ENCODE data around the gene SOWAHC.

The SOWAHC gene

GRCh38 chr2:109646961-109647360 is 32.8 kb downstream of the SOWAHC start:
- DNase-seq: no peak

- peak; percentile 43 for DNase-seq
These were observed 33.5 kb downstream of the SOWAHC start for GRCh38 chr2:109647636-109648035.

DNA sequence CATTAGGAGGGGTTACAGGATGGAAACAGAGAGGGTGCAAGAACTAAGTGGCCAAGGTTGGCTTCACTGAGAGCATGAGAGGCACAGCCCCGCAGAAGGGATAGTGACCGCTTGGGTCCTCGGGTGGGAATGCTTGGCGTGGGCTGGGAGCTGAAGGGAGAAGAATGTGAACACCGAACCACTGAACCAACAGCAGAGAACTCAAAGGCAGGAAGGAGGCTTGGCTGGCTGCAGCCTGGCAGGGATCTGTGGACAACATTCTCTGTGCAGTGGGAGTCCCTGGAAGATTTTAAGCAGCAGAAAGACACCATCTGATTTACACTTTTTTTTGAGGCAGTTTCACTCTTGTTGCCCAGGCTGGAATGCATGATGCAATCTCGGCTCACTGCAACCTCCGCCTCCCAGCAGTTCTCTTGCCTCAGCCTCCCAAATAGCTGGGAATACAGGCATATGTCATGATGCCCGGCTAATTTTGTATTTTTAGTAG is 33.9 kb downstream of the SOWAHC start:
- DNase-seq: peak; percentile 36

GRCh38 chr2:109649736-109650695 is 35.9 kb downstream of the SOWAHC start:
- no peak for DNase-seq

DNA sequence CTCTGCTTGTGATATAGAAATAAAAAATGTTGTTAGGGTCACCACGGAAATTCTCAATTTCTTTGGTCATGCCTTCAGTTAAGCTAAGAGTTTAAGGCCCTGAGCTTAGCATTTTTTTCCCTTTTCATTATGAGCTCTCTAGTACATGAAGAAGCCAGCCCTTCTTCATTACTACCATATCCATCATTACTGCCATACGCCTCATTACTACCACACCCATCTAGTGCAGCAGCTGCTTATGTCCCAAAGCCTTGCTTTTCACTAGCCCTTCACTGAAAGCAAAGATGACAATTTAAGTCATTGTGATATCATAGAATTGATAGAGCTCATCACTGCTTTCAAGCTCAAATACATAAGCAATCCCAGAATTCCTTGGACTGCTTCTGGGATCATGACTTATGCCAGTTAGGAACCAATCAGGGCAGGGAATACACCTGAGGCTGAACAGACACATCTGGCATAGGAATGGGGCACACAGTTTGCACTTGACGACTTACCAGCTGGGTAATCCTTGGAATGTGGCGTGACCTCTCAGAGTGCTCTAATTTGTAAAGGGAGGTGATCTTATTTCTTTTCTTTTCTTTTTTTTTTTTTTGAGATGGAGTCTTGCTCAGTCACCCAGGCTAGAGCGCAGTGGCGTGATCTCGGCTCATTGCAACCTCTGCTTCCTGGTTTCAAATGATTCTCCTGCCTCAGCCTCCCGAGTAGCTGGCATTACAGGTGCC is 40.3 kb downstream of the SOWAHC start:
- DNase-seq: no peak

DNA sequence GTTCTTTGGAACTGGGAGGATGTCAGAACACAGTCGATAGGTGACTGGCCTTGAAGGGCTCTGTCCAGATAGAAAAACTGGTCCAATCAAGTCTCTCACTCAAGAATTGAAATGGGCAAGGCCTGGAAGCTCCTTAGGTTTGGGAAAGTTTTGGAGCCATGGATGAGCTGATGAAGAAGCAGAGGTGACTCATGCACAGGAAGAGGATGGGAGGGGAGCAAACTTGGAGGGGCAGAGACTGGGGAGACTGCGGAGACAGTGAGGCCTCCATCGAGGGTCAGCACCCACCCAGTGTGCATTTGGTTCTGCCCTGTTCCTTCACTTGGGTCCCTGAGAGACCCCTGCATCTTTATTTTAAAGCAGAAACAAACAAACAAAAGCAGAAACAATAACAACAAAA is 41.1 kb downstream of the SOWAHC start:
- no peak for DNase-seq

- no peak for DNase-seq
These were observed 45.4 kb downstream of the SOWAHC start for GRCh38 chr2:109659396-109660045.

DNA sequence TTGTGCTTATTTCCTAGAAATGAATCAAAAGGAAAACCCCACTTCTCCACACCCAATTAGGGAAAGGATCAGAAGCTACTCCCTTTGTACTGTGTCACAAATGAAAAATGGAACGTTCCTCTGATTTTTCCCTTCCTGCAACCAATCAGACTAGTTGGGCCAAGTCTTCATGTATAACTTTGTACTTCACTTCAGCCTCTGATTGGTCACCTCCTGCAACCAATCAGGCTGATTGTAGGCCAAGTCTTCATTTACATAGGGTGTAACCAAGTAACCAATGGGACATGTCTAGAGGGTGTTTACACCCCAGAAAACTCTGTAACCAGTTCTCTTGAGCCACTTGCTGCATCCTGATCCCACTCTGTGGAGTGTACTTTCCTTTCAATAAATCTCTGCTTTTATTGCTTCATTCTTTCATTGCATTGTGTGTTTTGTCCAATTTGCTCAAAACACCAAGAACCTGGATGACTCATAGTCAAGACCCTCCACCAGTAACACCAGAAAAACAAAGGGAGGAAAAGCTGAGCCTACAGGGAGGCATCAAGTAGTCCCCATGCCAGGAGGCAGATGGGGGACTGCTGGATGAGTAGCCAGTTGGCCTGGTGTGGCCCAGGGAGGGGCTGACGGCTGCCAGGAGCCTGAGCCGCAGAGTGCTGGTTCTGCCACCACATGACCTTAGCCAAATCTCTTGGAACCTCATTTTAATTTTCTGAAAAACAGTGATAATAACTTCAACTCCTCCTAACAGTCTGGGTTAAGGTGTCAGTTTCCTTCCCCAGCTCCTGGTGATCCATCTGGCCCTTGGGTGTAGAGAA is 46.1 kb downstream of the SOWAHC start:
- no peak for DNase-seq

- DNase-seq: no peak
These were observed 48.7 kb downstream of the SOWAHC start for GRCh38 chr2:109662889-109663288.

DNA sequence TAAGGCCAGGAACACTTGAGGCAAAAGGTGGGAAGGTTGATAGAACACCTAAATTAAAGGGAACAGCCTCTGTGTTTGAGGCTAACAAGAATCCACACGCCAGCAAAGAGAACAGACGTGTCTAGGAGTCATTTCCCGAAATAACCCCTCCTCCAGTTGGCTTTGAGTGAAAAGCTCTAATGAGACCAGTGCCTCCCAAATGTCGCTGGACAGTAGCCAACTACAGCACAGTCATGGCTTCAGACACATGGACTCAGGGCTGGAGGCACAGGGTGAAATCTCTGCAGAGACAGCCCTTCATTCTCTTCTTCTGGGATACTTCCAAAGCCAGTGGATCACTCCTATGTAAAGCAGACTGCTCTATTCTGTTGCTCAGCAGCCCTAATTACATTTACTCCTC is 49.6 kb downstream of the SOWAHC start:
- DNase-seq: peak; percentile 88

GRCh38 chr2:109666466-109666865 is 52.3 kb downstream of the SOWAHC start:
- no peak for DNase-seq

All from fibroblast of skin of abdomen (primary cell).